ENCODE measurements around the gene CSF3R. TPM values are rescaled to one million over a fixed set of nuclear protein-coding genes. Genes with fewer than 3 reads are reported as not detected.

CSF3R gene
- total RNA-seq, 1 experiment from 2014 or later = not detected

DNA sequence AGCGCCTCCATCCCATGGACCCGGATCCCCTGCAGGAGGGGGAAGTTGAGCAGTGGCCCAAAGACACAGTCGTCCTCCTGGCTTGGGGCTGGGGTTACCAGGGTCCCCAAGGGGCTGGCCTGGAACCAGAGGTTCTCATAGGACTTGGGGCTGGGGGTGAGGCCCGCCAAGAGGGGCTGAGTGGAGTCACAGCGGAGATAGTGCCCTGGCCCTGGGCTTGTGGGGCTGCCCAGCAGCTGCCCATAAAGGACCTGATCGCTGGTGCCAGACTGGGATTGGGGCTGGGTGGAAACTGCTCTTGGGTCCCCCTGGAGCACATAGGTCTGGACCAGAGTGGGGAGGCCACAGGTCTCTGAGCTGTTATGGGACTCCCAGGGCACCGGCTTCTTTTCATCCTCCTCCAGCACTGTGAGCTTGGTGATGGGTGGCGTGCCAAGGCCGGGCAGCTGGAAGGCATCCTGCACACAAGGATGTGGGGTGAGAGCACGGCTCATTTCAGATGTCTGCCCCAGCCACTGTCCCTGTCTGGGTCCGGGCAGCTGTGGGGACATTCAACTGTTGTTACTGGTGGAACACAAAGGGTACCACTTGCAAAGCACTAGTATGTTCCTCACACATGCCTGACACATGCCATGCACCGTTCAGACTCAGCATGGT is 16.2 kb downstream of the CSF3R start:
- no peak overlapping the region for H3K27ac ChIP-seq (ENCODE audit: insufficient read length, low read depth, low read length)
- H4K91ac ChIP-seq (ENCODE audit: insufficient read length, low read depth, low read length) = no peak overlapping the region
- Mint-ChIP-seq H3K9me3 (no peaks in the 10 kb centered on the region), H3K4me3 (no peak overlapping the region), H3K36me3 (ENCODE audit: insufficient read depth in 1 of 3, low read depth in 3 of 3) (peaks cover 7 to 13% (median 10%) of the 10 kb centered on the region in 3 experiments), H3K4me1 (peaks cover 17 to 25% of the 10 kb centered on the region in 2 experiments), H3K27me3 (ENCODE audit: low read depth) (peaks cover 56% of the 10 kb centered on the region), H3K27ac (no peak overlapping the region)
- no peak overlapping the region for H2AFZ ChIP-seq (ENCODE audit: low read length)
- H3K18ac ChIP-seq (ENCODE audit: insufficient read length, low read depth, low read length) = no peak overlapping the region
- H2AK5ac ChIP-seq (ENCODE audit: insufficient read length, low read length) = no peak overlapping the region
- no peaks in the 10 kb centered on the region for H3K9me3 ChIP-seq (ENCODE audit: control insufficient read depth, low read depth, low read length)
- no peaks in the 10 kb centered on the region; the same call in 1 of the 2 replicates for H3K79me2 ChIP-seq (ENCODE audit: insufficient read depth, low read length)
- DNase-seq = no peak
- no peak overlapping the region for H3K23ac ChIP-seq (ENCODE audit: insufficient read length, low read depth, low read length)
- no CpG with 5 or more reads among the region's 12 CpGs for WGBS (ENCODE audit: extremely low coverage, insufficient read length, low lambda C conversion rate)
- H2BK20ac ChIP-seq (ENCODE audit: low read depth, low read length, poor library complexity, severe bottlenecking) = no peak overlapping the region
- H4K20me1 ChIP-seq (ENCODE audit: control insufficient read depth, insufficient read depth, insufficient read length) = no peaks in the 10 kb centered on the region
- no peaks in the 10 kb centered on the region for H3K4me1 ChIP-seq (ENCODE audit: insufficient read depth, low read length)
- H2BK120ac ChIP-seq (ENCODE audit: low read depth, low read length, poor library complexity, severe bottlenecking) = no peak overlapping the region
- H2BK12ac ChIP-seq (ENCODE audit: insufficient read length, low read depth, low read length) = no peak overlapping the region
- H3K14ac ChIP-seq (ENCODE audit: insufficient read depth, low read length) = no peak overlapping the region
- TF ChIP-seq, protein P1, sequence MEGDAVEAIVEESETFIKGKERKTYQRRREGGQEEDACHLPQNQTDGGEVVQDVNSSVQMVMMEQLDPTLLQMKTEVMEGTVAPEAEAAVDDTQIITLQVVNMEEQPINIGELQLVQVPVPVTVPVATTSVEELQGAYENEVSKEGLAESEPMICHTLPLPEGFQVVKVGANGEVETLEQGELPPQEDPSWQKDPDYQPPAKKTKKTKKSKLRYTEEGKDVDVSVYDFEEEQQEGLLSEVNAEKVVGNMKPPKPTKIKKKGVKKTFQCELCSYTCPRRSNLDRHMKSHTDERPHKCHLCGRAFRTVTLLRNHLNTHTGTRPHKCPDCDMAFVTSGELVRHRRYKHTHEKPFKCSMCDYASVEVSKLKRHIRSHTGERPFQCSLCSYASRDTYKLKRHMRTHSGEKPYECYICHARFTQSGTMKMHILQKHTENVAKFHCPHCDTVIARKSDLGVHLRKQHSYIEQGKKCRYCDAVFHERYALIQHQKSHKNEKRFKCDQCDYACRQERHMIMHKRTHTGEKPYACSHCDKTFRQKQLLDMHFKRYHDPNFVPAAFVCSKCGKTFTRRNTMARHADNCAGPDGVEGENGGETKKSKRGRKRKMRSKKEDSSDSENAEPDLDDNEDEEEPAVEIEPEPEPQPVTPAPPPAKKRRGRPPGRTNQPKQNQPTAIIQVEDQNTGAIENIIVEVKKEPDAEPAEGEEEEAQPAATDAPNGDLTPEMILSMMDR (conservative IDR thresholded peaks at IDR 0.05) = no peak
- H2BK5ac ChIP-seq (ENCODE audit: insufficient read length, low read length) = no peak overlapping the region
- H3K9ac ChIP-seq (ENCODE audit: extremely low read depth, insufficient read length, low read length) = no peak overlapping the region
- no peak overlapping the region for H3K4me2 ChIP-seq (ENCODE audit: insufficient read depth, insufficient read length, low read length)
- peaks cover 29% of the 10 kb centered on the region; the same call in 1 of the 2 replicates for H3K27me3 ChIP-seq (ENCODE audit: insufficient read depth, low read length)
- H3K23me2 ChIP-seq (ENCODE audit: insufficient read length, low read depth, low read length, poor library complexity, severe bottlenecking) = peaks cover 9% of the 10 kb centered on the region
- no peak overlapping the region for H3K56ac ChIP-seq (ENCODE audit: insufficient read length, low read depth, low read length)
- no peak overlapping the region for H3T11ph ChIP-seq (ENCODE audit: low read length)
- H4K8ac ChIP-seq (replicated peaks; ENCODE audit: insufficient read length, low read depth, low read length) = no peak overlapping the region
- no peak overlapping the region for H4K5ac ChIP-seq (ENCODE audit: insufficient read length, low read depth, low read length)
- no peak overlapping the region for H3K4ac ChIP-seq (ENCODE audit: low read depth, low read length)
- no peaks in the 10 kb centered on the region for H3K79me1 ChIP-seq (ENCODE audit: insufficient read depth, low read depth, low read length, poor library complexity, severe bottlenecking)
- H2BK15ac ChIP-seq (ENCODE audit: low read depth, low read length) = no peak overlapping the region

Measured in H9 (cell line).